H9 (cell line): ENCODE results near the gene PSMB7. TPM values are rescaled to one million over a fixed set of nuclear protein-coding genes. Genes with fewer than 3 reads are reported as not detected.
A peak's percentile ranks its signal among the peaks of the same experiment; 100 is the strongest.

ENCODE experiments used
- DNase-seq: peaks from one replicate; pipeline ENCODE4 v3.0.0-alpha.2; 2017
- H2AFZ ChIP-seq: one replicate; pipeline ENCODE4 v1.6.1; 2013; ENCODE audit warnings: mild to moderate bottlenecking, low read length, control low read depth, moderate library complexity
- H2AK5ac ChIP-seq: 2 replicates; pipeline ENCODE4 v1.6.1; 2013; ENCODE audit warnings: low read length, control low read depth, mixed read lengths; ENCODE audit not compliant: insufficient read length
- H2BK120ac ChIP-seq: one replicate; pipeline ENCODE4 v1.6.1; 2013; ENCODE audit warnings: low read depth, mild to moderate bottlenecking, low read length, control low read depth, inconsistent platforms; ENCODE audit not compliant: poor library complexity, severe bottlenecking
- H2BK12ac ChIP-seq: 2 replicates; pipeline ENCODE4 v1.6.1; 2013; ENCODE audit warnings: low read length, control low read depth, mixed read lengths, low read depth; ENCODE audit not compliant: insufficient read length
- H2BK15ac ChIP-seq: 2 replicates; pipeline ENCODE4 v1.6.1; 2013; ENCODE audit warnings: low read depth, low read length, control low read depth
- H2BK20ac ChIP-seq: one replicate; pipeline ENCODE4 v1.6.1; 2013; ENCODE audit warnings: low read depth, mild to moderate bottlenecking, low read length, control low read depth, inconsistent platforms; ENCODE audit not compliant: poor library complexity, severe bottlenecking
- H2BK5ac ChIP-seq: 2 replicates; pipeline ENCODE4 v1.6.1; 2013; ENCODE audit warnings: low read length, control low read depth, mixed read lengths; ENCODE audit not compliant: insufficient read length
- H3K14ac ChIP-seq: 2 replicates; pipeline ENCODE4 v1.6.1; 2013; ENCODE audit warnings: low read length, control low read depth; ENCODE audit not compliant: insufficient read depth
- H3K18ac ChIP-seq: 2 replicates; pipeline ENCODE4 v1.6.1; 2013; ENCODE audit warnings: low read depth, mild to moderate bottlenecking, mixed read lengths, low read length, control low read depth; ENCODE audit not compliant: insufficient read length
- H3K23ac ChIP-seq: 2 replicates; pipeline ENCODE4 v1.6.1; 2013; ENCODE audit warnings: low read length, control low read depth, mixed read lengths, low read depth; ENCODE audit not compliant: insufficient read length
- H3K23me2 ChIP-seq: 2 replicates; pipeline ENCODE4 v1.6.1; 2013; ENCODE audit warnings: low read depth, mild to moderate bottlenecking, mixed read lengths, low read length, control low read depth; ENCODE audit not compliant: insufficient read length, poor library complexity, severe bottlenecking
- H3K27ac ChIP-seq: 2 replicates; pipeline ENCODE4 v1.5.1; 2013; ENCODE audit warnings: low read length, control low read depth, mixed read lengths, low read depth; ENCODE audit not compliant: insufficient read length
- H3K27me3 ChIP-seq: 2 replicates; pipeline ENCODE4 v1.6.1; 2013; ENCODE audit warnings: low read length, control low read depth, inconsistent platforms; ENCODE audit not compliant: insufficient read depth
- H3K4ac ChIP-seq: 2 replicates; pipeline ENCODE4 v1.6.1; 2013; ENCODE audit warnings: low read depth, mild to moderate bottlenecking, control low read depth, inconsistent platforms, low read length, moderate library complexity
- H3K4me1 ChIP-seq: 2 replicates; pipeline ENCODE4 v1.6.1; 2013; ENCODE audit warnings: low read length, control low read depth, inconsistent platforms; ENCODE audit not compliant: insufficient read depth
- H3K4me2 ChIP-seq: 2 replicates; pipeline ENCODE4 v1.6.1; 2013; ENCODE audit warnings: low read length, control low read depth, mixed read lengths; ENCODE audit not compliant: insufficient read length, insufficient read depth
- H3K56ac ChIP-seq: 2 replicates; pipeline ENCODE4 v1.6.1; 2013; ENCODE audit warnings: low read depth, mild to moderate bottlenecking, mixed read lengths, low read length, control low read depth; ENCODE audit not compliant: insufficient read length
- H3K79me1 ChIP-seq: 2 replicates; pipeline ENCODE4 v1.6.1; 2013; ENCODE audit warnings: low read depth, mild to moderate bottlenecking, moderate library complexity, low read length, control low read depth, inconsistent platforms; ENCODE audit not compliant: insufficient read depth, poor library complexity, severe bottlenecking
- H3K79me2 ChIP-seq: 2 replicates; pipeline ENCODE4 v1.6.1; 2013; ENCODE audit warnings: low read length, control low read depth, inconsistent platforms; ENCODE audit not compliant: insufficient read depth
- H3K9ac ChIP-seq: 2 replicates; pipeline ENCODE4 v1.6.1; 2013; ENCODE audit warnings: low read length, control low read depth, mixed read lengths; ENCODE audit not compliant: insufficient read length; ENCODE audit errors: extremely low read depth
- H3K9me3 ChIP-seq: one replicate; pipeline ENCODE4 v1.6.1; 2013; ENCODE audit warnings: low read depth, low read length, inconsistent platforms; ENCODE audit not compliant: control insufficient read depth
- H3T11ph ChIP-seq: one replicate; pipeline ENCODE4 v1.6.1; 2013; ENCODE audit warnings: mild to moderate bottlenecking, low read length, control low read depth, inconsistent platforms
- H4K20me1 ChIP-seq: one replicate; pipeline ENCODE4 v1.6.1; 2013; ENCODE audit not compliant: control insufficient read depth, insufficient read length, insufficient read depth
- H4K5ac ChIP-seq: 2 replicates; pipeline ENCODE4 v1.6.1; 2013; ENCODE audit warnings: low read depth, mild to moderate bottlenecking, mixed read lengths, low read length, control low read depth; ENCODE audit not compliant: insufficient read length
- H4K8ac ChIP-seq: replicated peaks from 2 replicates; pipeline ENCODE4 v1.6.1; 2013; ENCODE audit warnings: low read length, control low read depth, mixed read lengths, low read depth; ENCODE audit not compliant: insufficient read length
- H4K91ac ChIP-seq: 2 replicates; pipeline ENCODE4 v1.6.1; 2013; ENCODE audit warnings: low read depth, mild to moderate bottlenecking, moderate library complexity, mixed read lengths, low read length, control low read depth; ENCODE audit not compliant: insufficient read length
- H3K27ac Mint-ChIP-seq, 3 experiments: 2 replicates in 2 of 3; 3 replicates in 1 of 3; pipeline ENCODE4 v1.8.0; 2020 to 2021; ENCODE audit warnings: mixed read lengths in 3 of 3, mild to moderate bottlenecking in 1 of 3, moderate library complexity in 1 of 3
- H3K27me3 Mint-ChIP-seq: 2 replicates; pipeline ENCODE4 v1.8.0; 2021; ENCODE audit warnings: low read depth, mild to moderate bottlenecking, moderate library complexity, mixed read lengths
- H3K36me3 Mint-ChIP-seq, 3 experiments: 2 replicates in 2 of 3; 3 replicates in 1 of 3; pipeline ENCODE4 v1.8.0; 2020 to 2021; ENCODE audit warnings: low read depth in 3 of 3, mixed read lengths in 3 of 3; ENCODE audit not compliant: insufficient read depth in 1 of 3
- H3K4me1 Mint-ChIP-seq, 2 experiments: 2 replicates each; pipeline ENCODE4 v1.8.0; 2020; ENCODE audit warnings: mixed read lengths in 2 of 2
- H3K4me3 Mint-ChIP-seq, 2 experiments: 2 replicates in 1 of 2; 3 replicates in 1 of 2; pipeline ENCODE4 v1.8.0; 2020 to 2021; ENCODE audit warnings: mild to moderate bottlenecking in 2 of 2, mixed read lengths in 2 of 2, moderate library complexity in 1 of 2
- H3K9me3 Mint-ChIP-seq, 2 experiments: 2 replicates in 1 of 2; 3 replicates in 1 of 2; pipeline ENCODE4 v1.8.0; 2020; ENCODE audit warnings: mild to moderate bottlenecking in 2 of 2, mixed read lengths in 2 of 2, moderate library complexity in 1 of 2
- CTCF ChIP-seq: fragments of 200-600 bp; sonication (generic); conservative IDR thresholded peaks from 3 replicates; pipeline ENCODE4 v1.8.0; 2021; ENCODE audit warnings: antibody characterized with exemption, mild to moderate bottlenecking
- WGBS: extraction: QIAGEN DNeasy Blood & Tissue Kit; methylation state at CpG from one replicate; pipeline ENCODE4 v1.1.7; 2013; ENCODE audit warnings: missing lambda C conversion rate, low lambda C conversion rate, mixed read lengths; ENCODE audit not compliant: insufficient read length; ENCODE audit errors: extremely low coverage; 5-methylcytosine and 5-hydroxymethylcytosine counted together
- total RNA-seq: library from RNA; stranded (reverse); gene quantifications from 2 replicates; pipeline ENCODE4 v1.2.1, GENCODE V29; 2021

PSMB7 gene
- total RNA-seq, 1 experiment from 2014 or later, result 209 TPM

- no CpG with 5 or more reads among the region's 6 CpGs for WGBS
- no peak overlapping the region for H2BK15ac ChIP-seq
Observed at GRCh38 chr9:124439686-124440243, 24.5 kb upstream of the PSMB7 start.

More at GRCh38 chr9:124439686-124440243, 24.5 kb upstream of the PSMB7 start:
- H3K27me3 ChIP-seq, result no peaks in the 10 kb centered on the region
- H4K20me1 ChIP-seq, result no peaks in the 10 kb centered on the region
- H3K27me3 Mint-ChIP-seq, result peaks cover 32% of the 10 kb centered on the region
- no peaks in the 10 kb centered on the region for H3K79me2 ChIP-seq
- H3K18ac ChIP-seq, result no peak overlapping the region
- H3K27ac Mint-ChIP-seq, result peak overlapping the region in 1 of 3 experiments; percentile 38; a peak in 1 of 7 replicates
- no peak overlapping the region for H3K14ac ChIP-seq
- H3K79me1 ChIP-seq, result no peaks in the 10 kb centered on the region
- no peak overlapping the region for H3K56ac ChIP-seq
- H2BK5ac ChIP-seq, result no peak overlapping the region
- H2BK20ac ChIP-seq, result no peak overlapping the region
- no peak overlapping the region for H3K4me2 ChIP-seq
- H3K4ac ChIP-seq, result no peak overlapping the region
- no peak overlapping the region for H2BK120ac ChIP-seq
- no peak overlapping the region for H3K4me3 Mint-ChIP-seq
- H3K36me3 Mint-ChIP-seq, result no peaks in the 10 kb centered on the region
- H2AK5ac ChIP-seq, result no peak overlapping the region
- no peaks in the 10 kb centered on the region for H3K4me1 Mint-ChIP-seq
- no peaks in the 10 kb centered on the region for H3K23me2 ChIP-seq
- no peak overlapping the region for H2BK12ac ChIP-seq
- no peaks in the 10 kb centered on the region for H3K4me1 ChIP-seq
- H3K9ac ChIP-seq, result no peak overlapping the region
- H4K91ac ChIP-seq, result no peak overlapping the region
- no peak overlapping the region for H4K8ac ChIP-seq
- H3K9me3 Mint-ChIP-seq, result peaks cover 0 to 2% of the 10 kb centered on the region in 2 experiments; a peak in 1 of 5 replicates
- no peak for TF ChIP-seq CTCF
- DNase-seq, result no peak
- no peak overlapping the region for H2AFZ ChIP-seq
- H3K9me3 ChIP-seq, result no peaks in the 10 kb centered on the region
- H3T11ph ChIP-seq, result no peak overlapping the region
- H3K27ac ChIP-seq, result no peak overlapping the region
- no peak overlapping the region for H3K23ac ChIP-seq
- no peak overlapping the region for H4K5ac ChIP-seq
